OCI-LY1 (cell line): Measurements from ENCODE around the gene UBE2S.

Experiments used
- EZH2 ChIP-seq: fragments of 200-600 bp; sonication (generic), shearing (Covaris generic); IDR thresholded peaks from 2 replicates; pipeline ENCODE4 v1.8.0; 2017; ENCODE audit warnings: borderline replicate concordance, mixed run types, mild to moderate bottlenecking, antibody characterized with exemption, low read length, moderate library complexity, mixed read lengths
- TF ChIP-seq, protein P1 (sequence below): fragments of 200-600 bp; sonication (generic), shearing (Covaris generic); IDR thresholded peaks from 2 replicates; pipeline ENCODE4 v1.5.1; 2017; ENCODE audit warnings: mild to moderate bottlenecking, antibody characterized with exemption, low read length, moderate library complexity, mixed read lengths

- TF ChIP-seq, protein P1, sequence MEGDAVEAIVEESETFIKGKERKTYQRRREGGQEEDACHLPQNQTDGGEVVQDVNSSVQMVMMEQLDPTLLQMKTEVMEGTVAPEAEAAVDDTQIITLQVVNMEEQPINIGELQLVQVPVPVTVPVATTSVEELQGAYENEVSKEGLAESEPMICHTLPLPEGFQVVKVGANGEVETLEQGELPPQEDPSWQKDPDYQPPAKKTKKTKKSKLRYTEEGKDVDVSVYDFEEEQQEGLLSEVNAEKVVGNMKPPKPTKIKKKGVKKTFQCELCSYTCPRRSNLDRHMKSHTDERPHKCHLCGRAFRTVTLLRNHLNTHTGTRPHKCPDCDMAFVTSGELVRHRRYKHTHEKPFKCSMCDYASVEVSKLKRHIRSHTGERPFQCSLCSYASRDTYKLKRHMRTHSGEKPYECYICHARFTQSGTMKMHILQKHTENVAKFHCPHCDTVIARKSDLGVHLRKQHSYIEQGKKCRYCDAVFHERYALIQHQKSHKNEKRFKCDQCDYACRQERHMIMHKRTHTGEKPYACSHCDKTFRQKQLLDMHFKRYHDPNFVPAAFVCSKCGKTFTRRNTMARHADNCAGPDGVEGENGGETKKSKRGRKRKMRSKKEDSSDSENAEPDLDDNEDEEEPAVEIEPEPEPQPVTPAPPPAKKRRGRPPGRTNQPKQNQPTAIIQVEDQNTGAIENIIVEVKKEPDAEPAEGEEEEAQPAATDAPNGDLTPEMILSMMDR = no peak
- no peak for TF ChIP-seq EZH2
Observed at GRCh38 chr19:55436847-55437246, 29.3 kb upstream of the UBE2S start.
